Uterus (tissue), 2 donors: ENCODE measurements around the gene DTD2.

ENCODE experiments used
- CTCF ChIP-seq, 4 experiments: fragments of 200-600 bp in 2 of 4; fragments of 450-650 bp in 2 of 4; sonication (generic) in 2 of 4; IDR thresholded peaks; one replicate each; pipeline ENCODE4 v1.5.1; 2016 to 2019; ENCODE audit warnings: antibody characterized with exemption in 4 of 4, mild to moderate bottlenecking in 2 of 4, moderate library complexity in 1 of 4
- POLR2A ChIP-seq, 2 donors: fragments of 450-650 bp; IDR thresholded peaks; one replicate each; pipeline ENCODE4 v1.6.1; 2016; ENCODE audit warnings: antibody characterized with exemption in 2 of 2, mild to moderate bottlenecking in 1 of 2, moderate library complexity in 1 of 2

- TF ChIP-seq CTCF (IDR thresholded peaks at IDR 0.05) (no peak), POLR2A (IDR thresholded peaks at IDR 0.05) (no peak)
Observed at GRCh38 chr14:31426663-31427062, 30.6 kb downstream of the DTD2 start.
